ENCODE data around the gene PREB. TPM values are rescaled to one million over a fixed set of nuclear protein-coding genes. Genes with fewer than 3 reads are reported as not detected.
"Not testable (repeated sequence)": the region's sequence is repeated elsewhere in the genome, so short reads cannot be mapped to it uniquely, and the experiment has no call there.

The PREB gene
- total and polyA plus RNA-seq, 8 donors, result 14.2 to 107 (median 41.0) TPM

DNA sequence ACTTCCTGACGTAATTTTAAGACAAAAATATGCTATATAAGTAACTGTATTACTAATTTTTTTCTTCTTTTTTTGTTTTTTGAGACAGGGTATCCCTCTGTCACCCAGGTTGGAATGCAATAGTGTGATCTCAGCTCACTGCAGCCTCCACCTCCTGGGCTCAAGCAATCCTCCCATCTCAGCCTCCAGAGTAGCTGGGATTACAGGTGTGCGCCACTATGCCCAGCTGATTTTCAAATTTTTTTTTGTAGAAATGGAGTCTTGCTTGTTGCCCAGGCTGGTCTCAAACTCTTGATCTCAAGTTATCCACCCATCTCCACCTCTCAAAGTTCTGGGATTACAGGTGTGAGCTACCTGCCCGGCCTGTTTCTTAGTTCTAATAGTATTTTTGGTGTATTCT lies 44.0 kb upstream of the PREB start:
- Histone ChIP-seq H3K9me3 (no peaks in the 10 kb centered on the region), H3K27ac (no peak overlapping the region), H3K27me3 (peaks cover 0 to 39% (median 6%) of the 10 kb centered on the region in 3 donors), H3K4me3 (no peak overlapping the region), H3K36me3 (no peaks in the 10 kb centered on the region), H3K4me1 (no peaks in the 10 kb centered on the region)
- TF ChIP-seq POLR2AphosphoS5 (IDR thresholded peaks at IDR 0.05), result no peak
- TF ChIP-seq EP300 (IDR thresholded peaks at IDR 0.05), result no peak
- TF ChIP-seq, protein P1, sequence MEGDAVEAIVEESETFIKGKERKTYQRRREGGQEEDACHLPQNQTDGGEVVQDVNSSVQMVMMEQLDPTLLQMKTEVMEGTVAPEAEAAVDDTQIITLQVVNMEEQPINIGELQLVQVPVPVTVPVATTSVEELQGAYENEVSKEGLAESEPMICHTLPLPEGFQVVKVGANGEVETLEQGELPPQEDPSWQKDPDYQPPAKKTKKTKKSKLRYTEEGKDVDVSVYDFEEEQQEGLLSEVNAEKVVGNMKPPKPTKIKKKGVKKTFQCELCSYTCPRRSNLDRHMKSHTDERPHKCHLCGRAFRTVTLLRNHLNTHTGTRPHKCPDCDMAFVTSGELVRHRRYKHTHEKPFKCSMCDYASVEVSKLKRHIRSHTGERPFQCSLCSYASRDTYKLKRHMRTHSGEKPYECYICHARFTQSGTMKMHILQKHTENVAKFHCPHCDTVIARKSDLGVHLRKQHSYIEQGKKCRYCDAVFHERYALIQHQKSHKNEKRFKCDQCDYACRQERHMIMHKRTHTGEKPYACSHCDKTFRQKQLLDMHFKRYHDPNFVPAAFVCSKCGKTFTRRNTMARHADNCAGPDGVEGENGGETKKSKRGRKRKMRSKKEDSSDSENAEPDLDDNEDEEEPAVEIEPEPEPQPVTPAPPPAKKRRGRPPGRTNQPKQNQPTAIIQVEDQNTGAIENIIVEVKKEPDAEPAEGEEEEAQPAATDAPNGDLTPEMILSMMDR (IDR thresholded peaks at IDR 0.05), result no peak
- TF ChIP-seq POLR2A (IDR thresholded peaks at IDR 0.05), result no peak
- no peak for DNase-seq
- WGBS, 5 donors, result 87 to 91% (median 87%) methylated on average over 3 of the region's 3 CpGs
- intact Hi-C loops (cut with DNase I; ENCODE audit: low total_unique reads), result no loop called here

DNA sequence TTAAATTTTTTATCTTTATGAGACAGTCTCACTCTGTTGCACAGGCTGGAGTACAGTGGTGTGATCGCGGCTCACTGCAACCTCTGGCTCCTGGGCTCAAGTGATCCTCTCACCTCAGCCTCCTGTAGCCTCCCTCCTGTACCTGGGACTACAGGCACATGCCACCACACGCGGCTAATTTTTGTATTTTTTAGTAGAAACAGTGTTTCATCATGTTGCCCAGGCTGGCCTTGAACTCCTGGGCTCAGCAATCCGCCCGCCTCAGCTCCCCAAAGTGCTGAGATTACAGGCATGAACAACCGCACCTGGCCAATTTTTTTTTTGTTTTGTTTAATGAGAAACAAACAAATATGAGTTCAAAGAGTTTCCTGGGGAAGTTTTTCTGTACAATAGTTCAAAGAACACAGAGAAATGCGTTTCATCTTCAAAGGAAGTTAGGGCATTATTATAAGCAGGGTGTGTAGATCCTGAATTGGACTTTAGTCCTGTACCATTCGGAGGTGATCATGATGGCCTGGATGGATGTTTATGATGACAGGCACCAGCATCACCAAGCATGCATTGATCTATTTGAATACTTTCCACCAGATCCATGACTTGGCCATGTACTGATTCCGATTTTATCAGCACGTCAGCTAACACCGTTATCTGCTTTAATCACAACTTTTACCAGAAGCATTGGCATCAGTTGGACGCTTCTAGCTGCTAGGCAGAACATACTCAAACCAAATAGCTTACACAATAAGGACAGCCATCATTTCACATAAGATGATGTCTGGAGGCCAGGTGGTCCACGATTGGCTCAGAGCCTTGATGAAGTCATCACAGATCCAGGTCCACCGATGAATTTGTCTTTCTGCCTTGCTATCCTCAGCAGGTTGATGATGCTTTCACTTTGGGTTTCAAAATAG lies 43.3 kb upstream of the PREB start:
- intact Hi-C loops (cut with DNase I; ENCODE audit: low total_unique reads), result no loop called here
- Histone ChIP-seq H3K27me3 (peaks cover 0 to 45% (median 6%) of the 10 kb centered on the region in 3 donors), H3K36me3 (no peaks in the 10 kb centered on the region), H3K27ac (no peak overlapping the region), H3K4me1 (no peaks in the 10 kb centered on the region), H3K4me3 (no peak overlapping the region), H3K9me3 (no peaks in the 10 kb centered on the region)
- DNase-seq, result no peak
- WGBS, 5 donors, result 62 to 73% (median 67%) methylated on average over 15 of the region's 15 CpGs
- TF ChIP-seq POLR2AphosphoS5 (IDR thresholded peaks at IDR 0.05) (no peak), POLR2A (IDR thresholded peaks at IDR 0.05) (no peak), EP300 (IDR thresholded peaks at IDR 0.05) (no peak)
- TF ChIP-seq, protein P1 (IDR thresholded peaks at IDR 0.05), result no peak

DNA sequence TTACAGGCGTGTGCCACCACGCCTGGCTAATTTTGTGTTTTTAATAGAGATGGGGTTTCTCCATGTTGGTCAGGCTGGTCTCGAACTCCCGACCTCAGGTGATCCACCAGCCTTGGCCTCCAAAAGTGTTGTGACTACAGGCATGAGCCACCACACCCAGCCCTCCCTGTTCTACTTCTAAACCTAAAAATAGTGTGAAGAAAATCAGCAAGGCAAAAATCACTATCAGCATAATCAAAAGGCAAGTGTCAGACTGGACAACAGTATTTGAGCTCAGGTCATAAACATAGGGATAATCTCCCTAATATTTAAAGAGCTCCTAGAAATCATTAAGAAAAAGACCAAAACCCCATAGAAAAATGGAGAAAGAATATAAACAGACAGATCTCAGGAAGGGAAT lies 41.3 kb upstream of the PREB start:
- Histone ChIP-seq H3K27ac (peak overlapping the region in 1 of 5 donors; percentile 42), H3K27me3 (peaks cover 0 to 40% (median 6%) of the 10 kb centered on the region in 3 donors)
- intact Hi-C loops (cut with DNase I; ENCODE audit: low total_unique reads); H3K4me3 ChIP-seq; DNase-seq; H3K9me3 ChIP-seq; H3K36me3 ChIP-seq; H3K4me1 ChIP-seq: not testable (repeated sequence)
- WGBS, 5 donors, result 80 to 94% (median 90%) methylated on average over 4 of the region's 4 CpGs

DNA sequence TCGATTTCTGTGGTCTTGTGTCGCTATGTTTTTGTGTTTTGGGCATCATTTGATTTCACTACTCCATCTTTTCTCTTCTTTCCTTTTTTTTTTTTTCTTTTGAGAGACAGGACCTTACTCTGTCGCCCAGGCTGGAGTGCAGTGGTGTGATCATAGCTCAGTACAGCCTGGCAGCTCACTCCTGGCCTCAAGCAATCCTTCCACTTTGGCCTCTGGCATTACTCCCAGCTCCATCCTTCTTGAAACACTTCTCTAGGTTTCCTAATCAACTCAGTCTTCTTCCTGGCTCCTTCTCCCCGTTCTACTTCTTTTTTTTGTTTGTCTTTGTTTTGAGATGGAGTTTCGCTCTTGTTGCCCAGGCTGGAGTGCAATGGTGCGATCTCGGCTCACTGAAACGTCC lies 40.9 kb upstream of the PREB start:
- Histone ChIP-seq H3K36me3 (no peaks in the 10 kb centered on the region), H3K9me3 (no peaks in the 10 kb centered on the region), H3K4me1 (peaks cover 0 to 6% (median 2%) of the 10 kb centered on the region in 4 donors), H3K27me3 (peaks cover 0 to 40% (median 6%) of the 10 kb centered on the region in 3 donors), H3K4me3 (no peak overlapping the region), H3K27ac (peak overlapping the region in 1 of 5 donors; percentile 42)
- 64 to 74% (median 67%) methylated on average over 8 of the region's 8 CpGs for WGBS, 5 donors
- no peak for DNase-seq
- TF ChIP-seq POLR2A (IDR thresholded peaks at IDR 0.05) (no peak), EP300 (IDR thresholded peaks at IDR 0.05) (no peak)
- TF ChIP-seq, protein P1 (IDR thresholded peaks at IDR 0.05), result no peak
- intact Hi-C loops (cut with DNase I; ENCODE audit: low total_unique reads), result no loop called here

DNA sequence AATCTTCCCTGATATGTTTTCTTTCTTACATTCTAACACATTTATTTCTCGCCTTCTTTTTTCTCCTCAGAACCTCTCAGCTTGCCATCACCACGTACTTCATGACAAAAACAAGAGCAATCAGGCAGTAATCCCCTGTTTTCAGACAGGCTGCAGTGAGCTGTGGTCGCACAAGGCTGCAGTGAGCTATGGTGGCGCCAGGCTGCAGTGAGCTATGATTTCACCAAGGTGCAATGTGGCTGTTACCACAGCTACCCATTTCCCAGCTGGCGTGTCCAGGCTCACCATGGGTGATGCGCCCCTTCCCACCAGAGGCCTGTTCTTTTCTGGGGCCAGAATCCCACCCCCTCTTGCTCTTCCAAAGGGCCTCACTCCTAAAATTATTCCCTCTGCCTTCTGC lies 40.2 kb upstream of the PREB start:
- intact Hi-C loops (cut with DNase I; ENCODE audit: low total_unique reads), result no loop called here
- peaks cover 0 to 39% (median 0%) of the 10 kb centered on the region in 3 donors for H3K27me3 ChIP-seq
- H3K4me3 ChIP-seq, result no peak overlapping the region
- no peaks in the 10 kb centered on the region for H3K36me3 ChIP-seq
- H3K9me3 ChIP-seq, result no peaks in the 10 kb centered on the region
- TF ChIP-seq EP300 (IDR thresholded peaks at IDR 0.05), result no peak
- TF ChIP-seq POLR2AphosphoS5 (IDR thresholded peaks at IDR 0.05), result no peak
- TF ChIP-seq POLR2A (IDR thresholded peaks at IDR 0.05), result no peak
- TF ChIP-seq, protein P1 (IDR thresholded peaks at IDR 0.05), result no peak
- WGBS, 5 donors, result 64 to 75% (median 67%) methylated on average over 6 of the region's 6 CpGs
- no peak overlapping the region for H3K27ac ChIP-seq
- DNase-seq, result no peak
- peaks cover 0 to 13% (median 8%) of the 10 kb centered on the region in 4 donors for H3K4me1 ChIP-seq

Data from stomach (tissue), 9 donors.